Fibroblast of lung (primary cell): ENCODE measurements around the gene CRPPA.

ENCODE experiments used
- EZH2 ChIP-seq: IDR thresholded peaks from 2 replicates; pipeline ENCODE4 v1.5.1; 2012; ENCODE audit warnings: low read length, control low read depth, mild to moderate bottlenecking; ENCODE audit errors: missing control alignments
- TF ChIP-seq, protein P1 (sequence below), 2 donors: IDR thresholded peaks in 1 of 2; conservative IDR thresholded peaks in 1 of 2; 1 replicate in 1 of 2; 2 replicates in 1 of 2; pipeline ENCODE4 v1.5.1; 2011 to 2012; ENCODE audit warnings: low read length in 2 of 2, control low read depth in 1 of 2, inconsistent platforms in 1 of 2, low read depth in 1 of 2, mild to moderate bottlenecking in 1 of 2

- no peak for TF ChIP-seq EZH2
- TF ChIP-seq, protein P1, sequence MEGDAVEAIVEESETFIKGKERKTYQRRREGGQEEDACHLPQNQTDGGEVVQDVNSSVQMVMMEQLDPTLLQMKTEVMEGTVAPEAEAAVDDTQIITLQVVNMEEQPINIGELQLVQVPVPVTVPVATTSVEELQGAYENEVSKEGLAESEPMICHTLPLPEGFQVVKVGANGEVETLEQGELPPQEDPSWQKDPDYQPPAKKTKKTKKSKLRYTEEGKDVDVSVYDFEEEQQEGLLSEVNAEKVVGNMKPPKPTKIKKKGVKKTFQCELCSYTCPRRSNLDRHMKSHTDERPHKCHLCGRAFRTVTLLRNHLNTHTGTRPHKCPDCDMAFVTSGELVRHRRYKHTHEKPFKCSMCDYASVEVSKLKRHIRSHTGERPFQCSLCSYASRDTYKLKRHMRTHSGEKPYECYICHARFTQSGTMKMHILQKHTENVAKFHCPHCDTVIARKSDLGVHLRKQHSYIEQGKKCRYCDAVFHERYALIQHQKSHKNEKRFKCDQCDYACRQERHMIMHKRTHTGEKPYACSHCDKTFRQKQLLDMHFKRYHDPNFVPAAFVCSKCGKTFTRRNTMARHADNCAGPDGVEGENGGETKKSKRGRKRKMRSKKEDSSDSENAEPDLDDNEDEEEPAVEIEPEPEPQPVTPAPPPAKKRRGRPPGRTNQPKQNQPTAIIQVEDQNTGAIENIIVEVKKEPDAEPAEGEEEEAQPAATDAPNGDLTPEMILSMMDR (conservative IDR thresholded peaks at IDR 0.05 in 1 of 2, IDR thresholded peaks at IDR 0.05 in 1 of 2; ENCODE audit: low read depth in 1 of 2, low read length in 2 of 2) = no peak
Observed at GRCh38 chr7:16400893-16401275, 20.5 kb downstream of the CRPPA start.
